Inflammatory macrophage (primary cell): ENCODE results near the gene TMEM222.
A peak's percentile ranks its signal among the peaks of the same experiment; 100 is the strongest.

Experiments
- DNase-seq, 2 donors: peaks; one replicate each; pipeline ENCODE4 v3.0.0-alpha.2; 2020 to 2022

TMEM222 gene

DNA sequence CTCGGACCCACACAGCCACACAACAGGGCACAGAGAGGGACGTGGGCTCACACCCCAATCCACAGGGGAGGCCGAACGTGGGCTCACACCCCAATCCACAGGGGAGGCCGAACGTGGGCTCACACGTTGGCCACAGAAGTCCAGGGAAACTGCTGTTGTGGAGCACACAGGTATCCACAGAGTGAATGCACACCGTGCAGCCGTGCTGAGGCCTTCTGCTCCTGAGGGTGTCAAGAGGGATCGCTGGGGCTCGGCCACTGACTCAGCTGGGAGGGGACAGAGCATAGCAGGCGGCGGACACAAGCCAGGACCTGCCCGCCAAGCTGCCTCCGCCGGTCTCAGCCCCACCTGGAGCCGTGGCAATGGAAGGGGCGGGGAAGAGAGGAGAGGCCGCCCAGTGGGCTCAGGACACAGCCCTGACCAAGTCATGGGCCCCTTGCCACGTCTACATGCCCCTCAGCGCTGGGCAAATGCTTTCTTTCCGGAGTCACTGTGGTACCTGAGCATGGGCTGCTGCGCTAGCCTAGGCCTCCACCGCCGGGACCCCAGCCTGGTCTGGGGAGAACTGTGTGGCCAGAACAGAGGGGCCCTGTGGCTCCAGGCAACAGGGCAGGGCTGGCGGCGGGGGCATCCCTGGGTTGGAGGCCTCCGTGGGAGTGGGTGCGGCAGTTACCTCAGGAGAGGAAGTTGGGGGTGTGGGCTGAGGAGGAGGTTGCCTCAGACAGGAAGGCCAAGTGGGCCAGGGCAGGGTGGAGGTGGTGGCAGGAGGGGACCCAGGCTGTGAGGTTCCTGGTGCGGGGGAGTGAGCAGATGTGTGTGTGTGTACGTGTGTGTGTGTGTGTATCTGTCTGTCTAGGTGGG, 21.0 kb downstream of the TMEM222 start:
- DNase-seq = peak; percentile 56 to 71

DNA sequence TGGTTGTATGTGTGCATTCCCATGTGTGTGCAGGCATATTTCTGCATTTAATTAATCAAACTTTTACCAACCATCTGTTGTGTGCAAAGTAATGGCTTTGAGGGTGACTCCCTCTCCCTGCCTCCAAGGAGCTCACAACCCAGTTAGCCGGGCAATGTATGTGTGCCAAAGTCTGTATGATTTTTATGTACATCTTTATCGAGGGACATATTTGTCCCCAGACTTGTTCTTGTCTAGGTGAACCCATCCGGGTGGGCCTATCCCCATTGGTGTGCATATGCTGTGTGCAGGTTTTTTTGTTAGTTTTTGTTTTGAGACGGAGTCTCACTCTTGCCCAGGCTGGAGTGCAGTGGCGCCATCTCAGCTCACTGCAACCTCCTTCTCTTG, 21.7 kb downstream of the TMEM222 start:
- DNase-seq = no peak

DNA sequence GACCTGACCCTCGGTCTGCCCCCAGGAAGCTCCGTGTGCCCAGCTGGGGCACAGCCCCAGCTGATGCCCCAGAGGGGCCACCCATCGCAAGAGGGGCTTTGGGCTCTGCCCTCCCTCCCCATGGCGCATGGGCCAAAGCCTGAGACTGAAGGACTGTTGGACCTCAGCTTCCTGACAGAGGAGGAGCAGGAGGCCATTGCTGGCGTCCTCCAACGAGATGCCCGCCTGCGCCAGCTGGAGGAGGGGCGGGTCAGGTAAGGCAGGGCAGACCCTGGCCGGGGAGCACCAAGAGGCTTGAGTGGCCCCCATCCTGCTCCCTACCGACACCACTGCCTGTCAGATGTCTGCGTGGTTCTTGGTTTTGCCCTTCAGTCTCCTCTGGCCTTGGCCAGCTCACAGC, 23.3 kb downstream of the TMEM222 start:
- DNase-seq = no peak

DNA sequence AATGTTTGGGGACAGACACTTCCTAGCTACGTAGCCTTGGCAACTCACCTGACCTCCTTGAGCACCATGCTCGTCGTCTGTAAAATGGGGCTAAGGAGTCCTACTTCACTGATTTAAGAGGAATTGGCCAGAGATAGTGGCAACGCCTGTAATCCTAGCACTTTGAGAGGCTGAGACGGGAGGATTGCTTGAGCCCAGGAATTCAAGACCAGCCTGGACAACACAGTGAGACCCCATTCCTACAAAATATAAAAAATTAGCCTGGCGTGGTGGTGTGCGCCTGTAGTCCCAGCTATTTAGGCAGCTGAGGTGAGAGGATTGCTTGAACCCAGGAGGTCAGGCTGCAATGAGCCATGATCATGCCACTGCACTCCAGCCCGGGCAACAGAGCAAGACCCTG, 24.4 kb downstream of the TMEM222 start:
- DNase-seq = no peak

GRCh38 chr1:27346991-27347624, 25.1 kb downstream of the TMEM222 start:
- no peak for DNase-seq

- DNase-seq = peak in 1 of 2 donors; percentile 19
Observed at GRCh38 chr1:27348861-27349783, 27.2 kb downstream of the TMEM222 start.

DNA sequence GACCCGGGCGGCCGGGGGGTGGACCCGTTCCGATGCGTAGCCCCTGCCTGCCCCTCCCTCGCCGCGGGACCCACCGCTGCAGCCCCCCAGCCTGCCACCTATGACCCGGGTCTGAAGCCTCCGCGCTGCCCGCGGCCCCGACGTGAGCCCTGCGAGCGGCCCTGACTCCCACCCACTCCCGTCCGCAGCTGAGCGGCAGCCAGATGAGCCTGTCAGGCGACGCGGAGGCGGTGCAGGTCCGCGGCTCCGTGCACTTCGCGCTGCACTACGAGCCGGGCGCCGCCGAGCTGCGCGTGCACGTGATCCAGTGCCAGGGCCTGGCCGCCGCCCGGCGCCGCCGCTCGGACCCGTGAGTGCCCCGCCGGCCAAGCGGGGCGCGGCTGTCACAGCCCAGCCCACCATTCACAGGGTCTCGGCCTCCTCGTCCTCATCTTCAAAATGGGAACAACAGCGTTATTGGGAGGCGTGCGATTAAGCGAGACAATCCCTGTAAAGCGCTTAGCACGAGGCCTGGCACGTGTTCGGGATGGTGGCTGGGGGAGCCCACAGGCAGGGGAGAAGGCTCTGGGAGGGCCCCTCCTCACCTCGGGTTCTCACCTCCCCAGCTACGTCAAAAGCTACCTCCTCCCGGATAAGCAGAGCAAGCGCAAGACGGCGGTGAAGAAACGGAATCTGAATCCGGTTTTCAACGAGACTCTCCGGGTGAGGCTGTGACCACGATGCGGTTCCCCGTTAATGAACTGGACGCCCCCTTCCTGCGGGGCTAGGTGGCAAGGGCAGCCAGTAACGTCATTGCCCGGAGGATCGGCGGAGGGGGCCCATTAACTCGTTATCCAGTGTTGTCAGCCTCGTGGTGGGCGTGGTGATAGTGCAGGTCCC, 28.1 kb downstream of the TMEM222 start:
- peak in 1 of 2 donors; percentile 57 for DNase-seq

DNA sequence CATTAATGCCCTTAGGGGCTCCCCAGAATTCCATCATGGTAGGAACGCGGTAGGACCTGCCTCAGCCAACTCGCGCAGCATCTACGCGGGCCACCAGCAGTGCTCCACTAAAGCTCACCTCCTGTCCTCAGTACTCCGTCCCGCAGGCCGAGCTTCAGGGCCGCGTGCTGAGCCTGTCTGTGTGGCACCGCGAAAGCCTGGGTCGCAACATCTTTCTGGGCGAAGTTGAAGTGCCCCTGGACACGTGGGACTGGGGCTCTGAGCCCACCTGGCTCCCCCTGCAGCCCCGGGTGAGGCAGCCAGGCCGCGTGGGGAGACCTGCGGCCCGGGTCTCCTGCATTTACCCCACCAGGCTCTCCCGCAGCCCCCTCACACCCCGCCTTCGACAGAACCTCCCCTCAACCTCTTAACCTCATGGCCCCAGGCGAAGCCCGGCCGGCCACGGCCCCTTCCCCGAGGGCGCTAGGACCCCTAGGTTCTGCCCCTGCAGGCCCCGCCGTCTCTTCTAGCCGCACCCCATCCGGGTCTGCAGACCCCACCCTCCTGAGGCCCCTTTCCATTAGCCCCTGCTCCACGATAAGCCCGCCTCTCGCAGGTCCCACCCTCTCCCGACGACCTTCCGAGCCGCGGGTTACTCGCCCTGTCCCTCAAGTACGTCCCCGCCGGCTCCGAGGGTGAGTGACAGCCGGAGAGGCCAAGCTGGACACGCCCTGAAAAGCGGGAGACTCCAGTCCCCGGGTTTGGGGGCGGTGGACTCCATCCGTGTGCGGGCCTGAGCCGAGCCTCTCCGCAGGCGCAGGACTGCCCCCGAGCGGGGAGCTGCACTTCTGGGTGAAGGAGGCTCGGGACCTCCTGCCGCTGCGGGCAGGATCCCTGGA, 28.9 kb downstream of the TMEM222 start:
- no peak for DNase-seq

DNA sequence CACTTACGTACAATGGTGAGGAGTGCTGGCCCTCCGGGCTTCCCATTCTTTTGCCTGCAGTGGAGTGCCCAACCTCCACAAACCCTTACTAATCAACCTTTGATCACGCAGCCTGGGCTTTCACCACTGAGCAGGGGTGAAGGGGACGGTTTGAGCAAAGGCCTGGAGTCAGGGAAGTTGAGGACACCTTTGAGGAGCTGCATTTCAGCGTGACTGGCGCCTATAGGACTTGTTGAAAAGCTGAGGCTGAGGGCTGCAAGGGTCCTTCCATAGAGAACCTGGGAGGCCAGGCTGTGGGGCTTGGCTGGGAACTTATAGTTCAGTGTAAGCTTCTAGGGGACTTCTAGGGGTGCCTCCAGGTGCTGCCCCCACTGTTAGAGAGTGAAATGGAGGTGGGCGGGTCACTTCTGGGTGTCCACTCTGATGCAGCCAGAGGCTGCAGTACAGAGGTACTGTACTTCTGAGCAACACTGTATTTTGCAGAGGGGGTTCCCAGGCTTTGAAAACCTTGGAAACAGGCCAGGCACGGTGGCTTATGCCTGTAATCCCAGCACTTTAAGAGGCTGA, 29.7 kb downstream of the TMEM222 start:
- DNase-seq = no peak

DNA sequence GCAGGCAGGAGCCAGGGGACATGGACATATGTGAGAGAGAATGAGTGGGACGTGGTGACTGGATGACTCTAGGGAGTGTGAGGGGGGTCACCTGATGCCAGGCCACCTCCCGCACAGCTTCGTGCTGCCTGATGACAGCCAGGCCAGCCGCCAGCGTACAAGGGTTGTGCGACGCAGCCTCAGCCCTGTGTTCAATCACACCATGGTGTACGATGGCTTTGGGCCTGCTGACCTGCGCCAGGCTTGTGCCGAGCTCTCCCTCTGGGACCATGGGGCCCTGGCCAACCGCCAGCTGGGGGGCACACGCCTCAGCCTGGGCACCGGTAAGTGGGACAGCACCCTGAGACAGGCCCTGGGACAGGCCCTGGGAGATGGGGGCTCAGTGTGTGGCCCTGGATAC, 31.2 kb downstream of the TMEM222 start:
- no peak for DNase-seq

- no peak for DNase-seq
Observed at GRCh38 chr1:27353629-27354028, 31.7 kb downstream of the TMEM222 start.

- no peak for DNase-seq
Observed at GRCh38 chr1:27355683-27356082, 33.7 kb downstream of the TMEM222 start.

GRCh38 chr1:27356277-27356618, 34.3 kb downstream of the TMEM222 start:
- DNase-seq = no peak

GRCh38 chr1:27356619-27357280, 34.8 kb downstream of the TMEM222 start:
- no peak for DNase-seq

- peak; percentile 61 to 78 for DNase-seq
Observed at GRCh38 chr1:27357281-27358037, 35.5 kb downstream of the TMEM222 start.

GRCh38 chr1:27358038-27358927, 36.3 kb downstream of the TMEM222 start:
- no peak for DNase-seq

GRCh38 chr1:27358928-27359313, 37.0 kb downstream of the TMEM222 start:
- DNase-seq = no peak

- DNase-seq = no peak
Observed at GRCh38 chr1:27359822-27360158, 37.8 kb downstream of the TMEM222 start.
